Testis (tissue), 3 donors: ENCODE data around the gene FHAD1. TPM values are rescaled to one million over a fixed set of nuclear protein-coding genes. Genes with fewer than 3 reads are reported as not detected.

Experiments
- DNase-seq: peaks from one replicate; pipeline ENCODE4 v3.0.0-alpha.2; 2019
- H3K27ac ChIP-seq, 2 donors: fragments of 200-600 bp; sonication (generic); one replicate each; pipeline ENCODE4 v1.5.1; 2019
- H3K27me3 ChIP-seq: fragments of 200-600 bp; sonication (generic); one replicate; pipeline ENCODE4 v1.5.1; 2019
- H3K36me3 ChIP-seq: fragments of 200-600 bp; sonication (generic); one replicate; pipeline ENCODE4 v1.5.1; 2017; ENCODE audit warnings: low read depth; ENCODE audit errors: missing control alignments
- H3K4me1 ChIP-seq: fragments of 200-600 bp; sonication (generic); one replicate; pipeline ENCODE4 v1.5.1; 2019
- H3K4me3 ChIP-seq, 2 donors: fragments of 200-600 bp; sonication (generic); one replicate each; pipeline ENCODE4 v1.5.1; 2017 to 2019
- H3K9me3 ChIP-seq: fragments of 200-600 bp; sonication (generic); one replicate; pipeline ENCODE4 v1.5.1; 2017
- POLR2A ChIP-seq: fragments of 450-650 bp; IDR thresholded peaks from one replicate; pipeline ENCODE4 v1.6.1; 2017; ENCODE audit warnings: antibody characterized with exemption, mild to moderate bottlenecking, moderate library complexity
- WGBS, 2 donors: methylation state at CpG; one replicate each; pipeline ENCODE4 v1.1.5; 2018; 5-methylcytosine and 5-hydroxymethylcytosine counted together
- intact Hi-C: fragments of 100-400 bp; cut with DNase I; formaldehyde crosslinking; loops from one replicate; pipeline ENCODE4 v1.15.1; 2023; ENCODE audit warnings: low total_unique reads
- polyA plus RNA-seq: library from polyadenylated mRNA; stranded (reverse); fragments of 350-450 nt; fragmentation: Illumina TruSeq; extraction: RNeasy Lipid Tissue Mini Kit (QIAGEN cat#74804); gene quantifications from one replicate; pipeline ENCODE4 v1.2.3, GENCODE V29; 2014; ENCODE audit warnings: low read depth, low replicate concordance; ENCODE audit not compliant: insufficient read depth
- total RNA-seq, 2 donors: library from RNA; depleted of rRNA; stranded (reverse); fragments of >200 nt; gene quantifications; one replicate each; pipeline ENCODE4 v1.2.3, GENCODE V29; 2016
- TF ChIP-seq, protein P1 (sequence below), 3 experiments: fragments of 450-650 bp in 2 of 3; fragments of 200-600 bp in 1 of 3; sonication (generic) in 1 of 3; IDR thresholded peaks; one replicate each; pipeline ENCODE4 v1.5.1; 2016 to 2019; ENCODE audit warnings: antibody characterized with exemption in 3 of 3, mild to moderate bottlenecking in 2 of 3, moderate library complexity in 1 of 3

Gene FHAD1
- total and polyA plus RNA-seq, 3 donors from 2014 or later = 22.0 to 73.3 (median 59.0) TPM

DNA sequence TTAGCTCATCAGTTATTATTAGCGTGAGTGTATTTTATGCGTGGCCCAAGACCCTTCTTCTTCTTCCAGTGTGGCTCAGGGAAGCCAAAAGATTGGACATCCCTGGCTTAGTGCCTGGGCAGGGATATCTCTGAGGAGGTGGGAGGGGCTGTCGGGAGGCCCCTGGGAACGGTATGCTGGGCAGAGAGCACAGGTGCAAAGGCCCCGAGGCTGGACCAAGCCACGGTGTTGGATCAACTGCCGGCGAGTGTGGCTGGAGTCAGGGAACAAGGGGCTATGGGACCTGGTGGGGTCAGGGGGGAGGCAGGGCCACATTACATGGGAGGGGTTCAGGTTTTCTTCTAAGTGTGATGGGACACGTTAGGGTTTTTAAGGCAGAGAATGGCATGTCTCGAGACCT, 62.7 kb downstream of the FHAD1 start:
- no peaks in the 10 kb centered on the region for H3K36me3 ChIP-seq
- no peak for DNase-seq
- no peak overlapping the region for H3K4me3 ChIP-seq
- intact Hi-C loops = loop anchor here (10.0 kb wide), 1 partner anchor 185 kb away; no protein-coding TSS in a partner anchor
- no peaks in the 10 kb centered on the region for H3K4me1 ChIP-seq
- H3K9me3 ChIP-seq = no peaks in the 10 kb centered on the region
- no peak overlapping the region for H3K27ac ChIP-seq
- H3K27me3 ChIP-seq = no peaks in the 10 kb centered on the region
- WGBS, 2 donors = 80 to 88% methylated on average over 10 of the region's 10 CpGs
- TF ChIP-seq, protein P1, sequence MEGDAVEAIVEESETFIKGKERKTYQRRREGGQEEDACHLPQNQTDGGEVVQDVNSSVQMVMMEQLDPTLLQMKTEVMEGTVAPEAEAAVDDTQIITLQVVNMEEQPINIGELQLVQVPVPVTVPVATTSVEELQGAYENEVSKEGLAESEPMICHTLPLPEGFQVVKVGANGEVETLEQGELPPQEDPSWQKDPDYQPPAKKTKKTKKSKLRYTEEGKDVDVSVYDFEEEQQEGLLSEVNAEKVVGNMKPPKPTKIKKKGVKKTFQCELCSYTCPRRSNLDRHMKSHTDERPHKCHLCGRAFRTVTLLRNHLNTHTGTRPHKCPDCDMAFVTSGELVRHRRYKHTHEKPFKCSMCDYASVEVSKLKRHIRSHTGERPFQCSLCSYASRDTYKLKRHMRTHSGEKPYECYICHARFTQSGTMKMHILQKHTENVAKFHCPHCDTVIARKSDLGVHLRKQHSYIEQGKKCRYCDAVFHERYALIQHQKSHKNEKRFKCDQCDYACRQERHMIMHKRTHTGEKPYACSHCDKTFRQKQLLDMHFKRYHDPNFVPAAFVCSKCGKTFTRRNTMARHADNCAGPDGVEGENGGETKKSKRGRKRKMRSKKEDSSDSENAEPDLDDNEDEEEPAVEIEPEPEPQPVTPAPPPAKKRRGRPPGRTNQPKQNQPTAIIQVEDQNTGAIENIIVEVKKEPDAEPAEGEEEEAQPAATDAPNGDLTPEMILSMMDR (IDR thresholded peaks at IDR 0.05) = no peak
- TF ChIP-seq POLR2A = no peak

DNA sequence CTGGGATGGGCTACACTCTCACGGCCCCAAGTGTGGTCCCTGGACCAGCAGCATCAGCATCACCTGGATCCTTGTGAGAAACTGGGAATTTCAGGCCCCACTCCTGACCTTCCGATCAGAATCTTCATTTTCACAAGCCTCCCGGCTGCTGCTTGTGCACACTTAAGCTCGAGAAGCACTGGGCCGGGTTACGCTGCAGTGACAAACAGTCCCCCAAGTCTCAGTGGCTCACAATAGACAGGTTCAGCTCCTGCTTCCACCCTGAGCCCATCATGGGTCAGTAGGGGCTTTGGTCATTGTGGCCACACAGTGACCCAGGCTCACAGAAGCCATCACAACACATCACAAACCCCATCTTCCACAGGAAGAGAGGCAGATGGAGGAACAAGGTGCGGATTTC, 63.5 kb downstream of the FHAD1 start:
- Histone ChIP-seq H3K36me3 (no peaks in the 10 kb centered on the region), H3K9me3 (no peaks in the 10 kb centered on the region), H3K4me1 (no peaks in the 10 kb centered on the region), H3K27me3 (no peaks in the 10 kb centered on the region), H3K4me3 (no peak overlapping the region), H3K27ac (no peak overlapping the region)
- WGBS, 2 donors = 92 to 97% methylated on average over 7 of the region's 7 CpGs
- TF ChIP-seq, protein P1 (IDR thresholded peaks at IDR 0.05) = no peak
- TF ChIP-seq POLR2A = no peak
- DNase-seq = no peak
- intact Hi-C loops = no loop called here

DNA sequence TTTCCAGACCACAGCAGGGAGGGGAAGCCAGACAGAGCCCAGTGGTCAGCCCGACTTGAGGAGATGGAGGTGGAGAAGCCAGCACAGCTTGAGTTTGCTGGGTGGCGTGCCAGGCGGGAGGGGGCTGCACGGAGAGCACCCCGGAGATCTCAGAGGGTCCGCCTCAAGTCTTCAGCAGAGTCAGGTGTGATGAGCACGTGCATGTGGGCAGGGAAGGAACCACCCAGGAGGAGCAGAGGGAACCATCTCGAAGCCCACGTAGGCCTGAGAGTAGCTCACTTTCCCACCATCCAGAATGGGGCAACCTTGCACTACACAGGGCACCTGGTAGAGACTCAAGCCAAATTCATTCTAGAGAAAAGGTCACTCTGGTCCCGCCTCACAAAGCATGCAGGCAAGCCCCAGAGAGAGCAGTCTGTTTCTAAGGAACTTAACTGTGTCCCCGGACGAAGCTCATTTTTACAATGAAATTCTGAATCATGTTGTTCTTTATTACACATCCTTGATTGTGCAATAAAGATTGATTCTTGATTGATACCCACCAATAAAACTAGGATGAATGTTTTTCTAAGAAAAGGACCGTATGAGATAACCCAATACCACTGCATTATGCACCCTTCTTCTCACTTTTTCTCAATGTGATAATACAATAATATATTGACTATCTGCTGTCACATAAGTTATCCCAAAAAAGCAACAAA, 64.2 kb downstream of the FHAD1 start:
- TF ChIP-seq, protein P1 (IDR thresholded peaks at IDR 0.05) = no peak
- TF ChIP-seq POLR2A = no peak
- Histone ChIP-seq H3K27me3 (no peaks in the 10 kb centered on the region), H3K4me1 (no peaks in the 10 kb centered on the region), H3K4me3 (no peak overlapping the region), H3K9me3 (no peaks in the 10 kb centered on the region), H3K36me3 (no peaks in the 10 kb centered on the region), H3K27ac (no peak overlapping the region)
- 96 to 97% methylated on average over 13 of the region's 13 CpGs for WGBS, 2 donors
- no peak for DNase-seq
- intact Hi-C loops = no loop called here

DNA sequence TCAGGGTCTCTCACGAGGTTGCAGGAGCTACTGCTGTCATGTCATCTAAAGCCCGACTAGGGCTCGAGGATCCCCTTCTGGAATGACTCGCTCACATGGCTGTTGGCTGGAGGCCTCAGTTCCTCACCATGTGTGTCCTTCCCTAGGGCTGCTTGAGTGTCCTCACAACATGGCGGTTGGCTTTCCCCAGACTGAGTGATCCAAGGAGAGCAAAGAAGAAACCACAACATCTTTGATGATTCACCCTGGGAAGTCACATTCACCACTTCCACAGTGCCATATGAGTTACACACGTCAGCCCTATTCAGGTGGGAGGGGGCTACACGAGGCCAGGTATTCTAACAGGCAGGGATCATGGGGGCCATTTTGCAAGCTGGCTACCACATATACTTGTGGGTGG, 64.9 kb downstream of the FHAD1 start:
- H3K4me3 ChIP-seq = no peak overlapping the region
- H3K9me3 ChIP-seq = no peaks in the 10 kb centered on the region
- no peaks in the 10 kb centered on the region for H3K4me1 ChIP-seq
- no peak for DNase-seq
- intact Hi-C loops = no loop called here
- H3K27ac ChIP-seq = no peak overlapping the region
- WGBS, 2 donors = 93 to 96% methylated on average over 7 of the region's 7 CpGs
- TF ChIP-seq, protein P1 (IDR thresholded peaks at IDR 0.05) = no peak
- TF ChIP-seq POLR2A = no peak
- H3K27me3 ChIP-seq = no peaks in the 10 kb centered on the region
- no peaks in the 10 kb centered on the region for H3K36me3 ChIP-seq
